Endothelial cell (in vitro differentiated cells): ENCODE data around the gene NSFL1C. TPM values are rescaled to one million over a fixed set of nuclear protein-coding genes. Genes with fewer than 3 reads are reported as not detected.
"Not testable (repeated sequence)": the region's sequence is repeated elsewhere in the genome, so short reads cannot be mapped to it uniquely, and the experiment has no call there.

Experiments used
- DNase-seq: peaks from one replicate; pipeline ENCODE4 v3.0.0; 2021; ENCODE audit warnings: low spot score
- H3K27ac Mint-ChIP-seq: one replicate; pipeline ENCODE4 v1.8.0; 2021; ENCODE audit warnings: mixed read lengths, inconsistent platforms; ENCODE audit not compliant: unreplicated experiment
- H3K27me3 Mint-ChIP-seq: one replicate; pipeline ENCODE4 v1.8.0; 2021; ENCODE audit warnings: mild to moderate bottlenecking, moderate library complexity, mixed read lengths, inconsistent platforms; ENCODE audit not compliant: unreplicated experiment
- H3K36me3 Mint-ChIP-seq: one replicate; pipeline ENCODE4 v1.8.0; 2021; ENCODE audit warnings: mild to moderate bottlenecking, low read depth, mixed read lengths, inconsistent platforms; ENCODE audit not compliant: unreplicated experiment
- H3K4me1 Mint-ChIP-seq: one replicate; pipeline ENCODE4 v1.8.0; 2021; ENCODE audit warnings: mild to moderate bottlenecking, mixed read lengths, inconsistent platforms; ENCODE audit not compliant: unreplicated experiment
- H3K4me3 Mint-ChIP-seq: one replicate; pipeline ENCODE4 v1.8.0; 2021; ENCODE audit warnings: mild to moderate bottlenecking, mixed read lengths, inconsistent platforms; ENCODE audit not compliant: unreplicated experiment
- H3K9me3 Mint-ChIP-seq: one replicate; pipeline ENCODE4 v1.8.0; 2021; ENCODE audit warnings: mixed read lengths, inconsistent platforms; ENCODE audit not compliant: unreplicated experiment
- total RNA-seq: library from RNA; stranded (reverse); fragmentation: NEBNext Ultra II Directional; extraction: Animal tissue kit (Norgen Biotek cat#: 25700); gene quantifications from one replicate; pipeline ENCODE4 v1.2.1, GENCODE V29; 2021; ENCODE audit not compliant: unreplicated experiment
- TF ChIP-seq, protein P1 (sequence below): fragments of 200-600 bp; sonication (generic); IDR thresholded peaks from one replicate; pipeline ENCODE4 v1.5.0; 2021; ENCODE audit warnings: antibody characterized with exemption; ENCODE audit not compliant: unreplicated experiment

NSFL1C gene
- total RNA-seq, 1 donor from 2014 or later = 104 TPM

DNA sequence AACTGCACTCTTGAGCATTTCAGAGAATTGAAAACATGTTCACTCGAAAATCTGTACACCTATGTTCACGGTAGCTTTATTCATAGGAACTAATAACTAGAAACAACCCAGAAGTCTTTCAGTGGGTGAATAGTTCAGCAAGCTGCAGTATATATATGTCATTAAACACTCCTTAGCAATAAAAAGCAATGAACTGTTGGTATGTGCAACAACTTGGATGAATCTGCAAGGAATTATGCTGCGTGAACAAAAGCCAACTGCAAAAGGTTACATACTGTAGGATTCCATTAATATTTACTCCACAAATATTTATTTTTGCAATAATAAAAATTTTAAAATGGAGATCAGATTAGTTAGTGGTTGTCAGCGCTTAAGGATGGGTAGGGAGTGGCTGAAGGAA, 51.7 kb downstream of the NSFL1C start:
- H3K4me1 Mint-ChIP-seq = peaks cover 10% of the 10 kb centered on the region
- DNase-seq = no peak
- H3K27ac Mint-ChIP-seq = no peak overlapping the region
- H3K4me3 Mint-ChIP-seq = no peak overlapping the region
- H3K27me3 Mint-ChIP-seq = peaks cover 2% of the 10 kb centered on the region
- peaks cover 4% of the 10 kb centered on the region for H3K9me3 Mint-ChIP-seq
- TF ChIP-seq, protein P1, sequence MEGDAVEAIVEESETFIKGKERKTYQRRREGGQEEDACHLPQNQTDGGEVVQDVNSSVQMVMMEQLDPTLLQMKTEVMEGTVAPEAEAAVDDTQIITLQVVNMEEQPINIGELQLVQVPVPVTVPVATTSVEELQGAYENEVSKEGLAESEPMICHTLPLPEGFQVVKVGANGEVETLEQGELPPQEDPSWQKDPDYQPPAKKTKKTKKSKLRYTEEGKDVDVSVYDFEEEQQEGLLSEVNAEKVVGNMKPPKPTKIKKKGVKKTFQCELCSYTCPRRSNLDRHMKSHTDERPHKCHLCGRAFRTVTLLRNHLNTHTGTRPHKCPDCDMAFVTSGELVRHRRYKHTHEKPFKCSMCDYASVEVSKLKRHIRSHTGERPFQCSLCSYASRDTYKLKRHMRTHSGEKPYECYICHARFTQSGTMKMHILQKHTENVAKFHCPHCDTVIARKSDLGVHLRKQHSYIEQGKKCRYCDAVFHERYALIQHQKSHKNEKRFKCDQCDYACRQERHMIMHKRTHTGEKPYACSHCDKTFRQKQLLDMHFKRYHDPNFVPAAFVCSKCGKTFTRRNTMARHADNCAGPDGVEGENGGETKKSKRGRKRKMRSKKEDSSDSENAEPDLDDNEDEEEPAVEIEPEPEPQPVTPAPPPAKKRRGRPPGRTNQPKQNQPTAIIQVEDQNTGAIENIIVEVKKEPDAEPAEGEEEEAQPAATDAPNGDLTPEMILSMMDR = no peak
- peaks cover 7% of the 10 kb centered on the region for H3K36me3 Mint-ChIP-seq

DNA sequence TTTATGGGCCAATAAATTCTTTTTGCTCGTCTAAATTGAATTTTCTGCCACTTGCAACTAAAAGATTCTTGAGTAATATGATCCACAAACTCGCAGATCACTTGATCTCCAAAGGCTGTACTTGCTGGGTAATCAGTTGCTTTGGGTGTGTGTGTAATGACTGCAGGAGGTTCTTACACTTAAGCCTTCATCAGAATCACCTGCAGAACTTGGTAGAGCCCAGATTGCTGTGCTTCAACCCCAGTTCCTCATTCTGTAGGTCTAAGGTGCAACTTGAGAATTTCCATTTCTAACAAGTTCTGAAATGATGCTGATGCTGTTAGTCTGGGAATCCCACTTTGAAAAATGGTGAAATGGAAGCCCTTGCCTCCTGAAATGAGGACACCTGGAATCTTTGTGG, 60.8 kb downstream of the NSFL1C start:
- H3K27ac Mint-ChIP-seq = no peak overlapping the region
- DNase-seq = no peak

DNA sequence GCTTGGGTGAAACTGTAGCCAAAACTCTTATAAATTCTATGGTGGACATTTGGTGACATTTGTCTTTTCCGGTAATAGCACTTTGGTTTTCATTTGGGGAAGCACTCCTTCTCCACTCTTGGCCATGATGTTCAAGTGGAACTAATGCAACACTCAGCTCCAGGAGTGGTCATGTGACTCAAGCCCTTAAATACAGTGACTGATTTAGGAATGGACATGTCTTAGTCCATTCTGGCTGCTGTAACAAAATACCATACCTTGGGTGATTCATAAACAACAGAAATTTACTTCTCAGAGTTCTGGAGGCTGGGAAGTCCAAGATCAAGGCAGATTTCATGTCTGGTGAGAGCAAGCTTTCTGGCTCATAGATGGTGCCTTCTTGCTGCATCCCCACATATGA, 63.0 kb downstream of the NSFL1C start:
- Mint-ChIP-seq H3K36me3 (peaks cover 18% of the 10 kb centered on the region), H3K4me1 (peaks cover 10% of the 10 kb centered on the region), H3K9me3 (no peaks in the 10 kb centered on the region), H3K27me3 (no peaks in the 10 kb centered on the region), H3K27ac (no peak overlapping the region), H3K4me3 (no peak overlapping the region)
- TF ChIP-seq, protein P1 = no peak
- no peak for DNase-seq

More for the DNA sequence above, 60.8 kb downstream of the NSFL1C start:
- Mint-ChIP-seq H3K4me3 (no peak overlapping the region), H3K9me3 (no peaks in the 10 kb centered on the region), H3K27me3 (peaks cover 5% of the 10 kb centered on the region), H3K4me1 (no peaks in the 10 kb centered on the region), H3K36me3 (peaks cover 21% of the 10 kb centered on the region)
- TF ChIP-seq, protein P1 = no peak

DNA sequence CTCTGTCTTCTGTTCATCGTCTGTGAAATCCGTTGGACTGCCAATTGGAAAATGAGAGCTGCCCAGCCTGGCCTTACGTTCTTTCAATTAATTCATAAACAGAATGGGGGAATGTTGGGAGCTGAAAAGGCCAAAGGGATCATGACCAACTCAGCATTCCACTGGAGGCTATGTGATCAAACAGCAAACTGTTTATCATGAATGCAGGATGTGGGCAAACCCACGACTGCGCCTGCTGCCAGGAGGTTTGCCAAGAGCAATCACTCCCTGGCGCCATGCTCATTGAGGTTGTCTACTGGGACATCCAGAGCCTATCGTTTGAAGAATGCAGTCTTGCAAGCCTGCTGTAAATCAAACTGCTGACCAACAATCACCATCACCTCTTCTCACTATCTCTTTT, 64.5 kb downstream of the NSFL1C start:
- no peak overlapping the region for H3K4me3 Mint-ChIP-seq
- DNase-seq = no peak
- H3K36me3 Mint-ChIP-seq = peaks cover 19% of the 10 kb centered on the region
- H3K27ac Mint-ChIP-seq = no peak overlapping the region
- TF ChIP-seq, protein P1 = no peak
- H3K9me3 Mint-ChIP-seq = no peaks in the 10 kb centered on the region
- H3K4me1 Mint-ChIP-seq = peaks cover 21% of the 10 kb centered on the region
- H3K27me3 Mint-ChIP-seq = no peaks in the 10 kb centered on the region

DNA sequence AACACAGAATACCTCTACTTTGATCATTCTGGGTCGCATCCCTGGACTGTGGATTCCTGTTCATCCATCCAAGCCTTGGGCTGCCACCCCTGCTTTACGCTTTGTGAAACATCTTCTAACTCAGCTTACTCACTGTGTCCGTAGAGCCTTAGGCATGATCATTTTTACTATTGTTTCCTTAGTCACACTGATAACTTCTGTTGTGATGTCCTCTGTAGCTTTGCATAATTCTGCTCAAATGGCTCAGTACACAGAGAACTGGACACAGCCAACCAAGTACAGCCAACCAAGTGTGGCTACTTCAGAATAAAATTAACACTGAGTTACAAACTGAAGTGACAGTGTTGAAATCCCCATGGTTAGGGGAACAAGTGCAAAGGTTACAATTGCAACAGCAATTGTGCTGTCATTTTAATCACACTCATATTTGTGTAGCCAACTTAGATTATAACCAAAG, 65.2 kb downstream of the NSFL1C start:
- H3K27ac Mint-ChIP-seq = no peak overlapping the region
- H3K4me1 Mint-ChIP-seq = peaks cover 27% of the 10 kb centered on the region
- H3K9me3 Mint-ChIP-seq = no peaks in the 10 kb centered on the region
- no peak overlapping the region for H3K4me3 Mint-ChIP-seq
- DNase-seq = no peak
- H3K36me3 Mint-ChIP-seq = peaks cover 22% of the 10 kb centered on the region
- TF ChIP-seq, protein P1 = no peak
- H3K27me3 Mint-ChIP-seq = no peaks in the 10 kb centered on the region

GRCh38 chr20:1399678-1400366, 66.8 kb downstream of the NSFL1C start:
- not testable (repeated sequence) for H3K27ac Mint-ChIP-seq, DNase-seq, H3K9me3 Mint-ChIP-seq, H3K27me3 Mint-ChIP-seq, H3K4me3 Mint-ChIP-seq
- Mint-ChIP-seq H3K36me3 (peaks cover 26% of the 10 kb centered on the region), H3K4me1 (peaks cover 43% of the 10 kb centered on the region)

- H3K27me3 Mint-ChIP-seq, DNase-seq, H3K9me3 Mint-ChIP-seq, H3K27ac Mint-ChIP-seq: not testable (repeated sequence)
- Mint-ChIP-seq H3K4me3 (peak overlapping the region; percentile 14), H3K4me1 (peaks cover 60% of the 10 kb centered on the region), H3K36me3 (peaks cover 30% of the 10 kb centered on the region)
Measured at GRCh38 chr20:1398185-1398584, 68.5 kb downstream of the NSFL1C start.
